Sigmoid colon (tissue), 7 donors: ENCODE measurements around the gene KAT2B. TPM values are rescaled to one million over a fixed set of nuclear protein-coding genes. Genes with fewer than 3 reads are reported as not detected.
"Not testable (repeated sequence)": the region's sequence is repeated elsewhere in the genome, so short reads cannot be mapped to it uniquely, and the experiment has no call there.

Source experiments
- DNase-seq: peaks from one replicate; pipeline ENCODE4 v3.0.0-alpha.2; 2019
- H3K27ac ChIP-seq, 4 donors: fragments of 200-600 bp; sonication (generic); one replicate each; pipeline ENCODE4 v1.5.1; 2016 to 2019; ENCODE audit warnings: mild to moderate bottlenecking in 1 of 4
- H3K27me3 ChIP-seq, 3 donors: fragments of 200-600 bp; sonication (generic); one replicate each; pipeline ENCODE4 v1.5.1; 2019; ENCODE audit warnings: mild to moderate bottlenecking in 1 of 3
- H3K36me3 ChIP-seq, 4 donors: fragments of 200-600 bp; sonication (generic); one replicate each; pipeline ENCODE4 v1.5.1; 2016 to 2019
- H3K4me1 ChIP-seq, 4 donors: fragments of 200-600 bp; sonication (generic); one replicate each; pipeline ENCODE4 v1.5.1; 2017 to 2019
- H3K4me3 ChIP-seq, 4 donors: fragments of 200-600 bp; sonication (generic); one replicate each; pipeline ENCODE4 v1.5.1; 2017 to 2019; ENCODE audit warnings: mild to moderate bottlenecking in 2 of 4, moderate library complexity in 1 of 4
- H3K9me3 ChIP-seq, 4 donors: fragments of 200-600 bp in 3 of 4; sonication (generic) in 3 of 4; one replicate each; pipeline versions ENCODE4 v1.5.1 to v1.6.1; 2013 to 2019
- CTCF ChIP-seq, 4 experiments: fragments of 450-650 bp in 3 of 4; fragments of 200-600 bp in 1 of 4; IDR thresholded peaks; one replicate each; pipeline ENCODE4 v1.5.1; 2016 to 2019; ENCODE audit warnings: antibody characterized with exemption in 4 of 4, mild to moderate bottlenecking in 3 of 4, moderate library complexity in 2 of 4
- EP300 ChIP-seq, 4 donors: sonication (generic); formaldehyde crosslinking; IDR thresholded peaks; one replicate each; pipeline ENCODE4 v1.6.1; 2017; ENCODE audit warnings: antibody characterized with exemption in 4 of 4
- POLR2A ChIP-seq, 2 donors: fragments of 450-650 bp; IDR thresholded peaks; one replicate each; pipeline ENCODE4 v1.6.1; 2016; ENCODE audit warnings: antibody characterized with exemption in 2 of 2, mild to moderate bottlenecking in 2 of 2, moderate library complexity in 2 of 2
- POLR2AphosphoS5 ChIP-seq, 4 donors: sonication (generic); formaldehyde crosslinking; IDR thresholded peaks; one replicate each; pipeline ENCODE4 v1.6.1; 2017; ENCODE audit warnings: antibody characterized with exemption in 4 of 4
- WGBS, 2 donors: extraction: QIAGEN DNeasy Blood & Tissue Kit; methylation state at CpG; one replicate each; pipeline ENCODE4 v1.1.7; 2013; 5-methylcytosine and 5-hydroxymethylcytosine counted together
- intact Hi-C: fragments of 100-400 bp; cut with DNase I; formaldehyde crosslinking; loops from one replicate; pipeline ENCODE4 v1.15.1; 2023
- polyA plus RNA-seq, 3 donors: library from polyadenylated mRNA; stranded (reverse); fragments of 200-250 nt; gene quantifications; one replicate each; pipeline ENCODE4 v1.2.3, GENCODE V29; 2013
- total RNA-seq, 4 donors: library from RNA; depleted of rRNA; stranded (reverse); fragments of >200 nt; gene quantifications; one replicate each; pipeline ENCODE4 v1.1.0, GENCODE V29; 2016
- donor health status: healthy with polysubstance abuse.
- donor health status: Bipolar disorder and iron deficiency.
- donor health status: healthy.

Gene KAT2B
- total and polyA plus RNA-seq, 7 donors: 10.8 to 49.2 (median 27.2) TPM

- Histone ChIP-seq H3K36me3 (no peaks in the 10 kb centered on the region), H3K27me3 (no peaks in the 10 kb centered on the region), H3K4me1 (no peaks in the 10 kb centered on the region), H3K4me3 (no peak overlapping the region), H3K27ac (no peak overlapping the region), H3K9me3 (no peaks in the 10 kb centered on the region)
- TF ChIP-seq POLR2AphosphoS5 (IDR thresholded peaks at IDR 0.05) (no peak), EP300 (IDR thresholded peaks at IDR 0.05) (no peak), CTCF (IDR thresholded peaks at IDR 0.05) (no peak), POLR2A (IDR thresholded peaks at IDR 0.05) (no peak)
- WGBS, 2 donors: 96 to 98% methylated on average over 20 of the region's 20 CpGs
- intact Hi-C loops: no loop called here
- DNase-seq: no peak
Observed at GRCh38 chr3:20007960-20008359, 32.3 kb upstream of the KAT2B start.

- WGBS, 2 donors: 72 to 73% methylated on average over 2 of the region's 2 CpGs
Observed at GRCh38 chr3:20008646-20009045, 31.6 kb upstream of the KAT2B start.

GRCh38 chr3:20012164-20012563 lies 28.1 kb upstream of the KAT2B start, which contains the start of gene PP2D1:
TSS of gene PP2D1 (minus strand) at chr3:20012264. CDS start at chr3:20012072, 192 bp downstream.
- no peak within 1 kb of the TSS for H3K27ac ChIP-seq
- intact Hi-C loops: no loop called here
- H3K27me3 ChIP-seq: no peaks in the 10 kb centered on the region
- no peak within 1 kb of the TSS for H3K4me3 ChIP-seq
- 95 to 97% methylated on average over 4 of the region's 4 CpGs for WGBS, 2 donors
- no peaks in the 10 kb centered on the region for H3K4me1 ChIP-seq
- H3K36me3 ChIP-seq: no peaks in the 10 kb centered on the region
- no peaks in the 10 kb centered on the region for H3K9me3 ChIP-seq
- TF ChIP-seq EP300 (IDR thresholded peaks at IDR 0.05) (no peak), POLR2AphosphoS5 (IDR thresholded peaks at IDR 0.05) (no peak), CTCF (IDR thresholded peaks at IDR 0.05) (no peak), POLR2A (IDR thresholded peaks at IDR 0.05) (no peak)
- DNase-seq: no peak

More at GRCh38 chr3:20008646-20009045, 31.6 kb upstream of the KAT2B start:
- Histone ChIP-seq H3K9me3 (no peaks in the 10 kb centered on the region), H3K27me3 (no peaks in the 10 kb centered on the region), H3K36me3 (no peaks in the 10 kb centered on the region), H3K27ac (no peak overlapping the region), H3K4me1 (no peaks in the 10 kb centered on the region), H3K4me3 (no peak overlapping the region)
- intact Hi-C loops: no loop called here
- no peak for DNase-seq
- no peak for TF ChIP-seq POLR2AphosphoS5 (IDR thresholded peaks at IDR 0.05)
- TF ChIP-seq CTCF (IDR thresholded peaks at IDR 0.05): no peak
- no peak for TF ChIP-seq EP300 (IDR thresholded peaks at IDR 0.05)
- TF ChIP-seq POLR2A (IDR thresholded peaks at IDR 0.05): no peak

GRCh38 chr3:20013396-20013795 lies 26.9 kb upstream of the KAT2B start:
- H3K27me3 ChIP-seq: no peaks in the 10 kb centered on the region
- H3K4me1 ChIP-seq: no peaks in the 10 kb centered on the region
- no peaks in the 10 kb centered on the region for H3K9me3 ChIP-seq
- intact Hi-C loops: no loop called here
- 89 to 90% methylated on average over 1 of the region's 1 CpG for WGBS, 2 donors
- no peaks in the 10 kb centered on the region for H3K36me3 ChIP-seq
- TF ChIP-seq CTCF (IDR thresholded peaks at IDR 0.05) (no peak), POLR2A (IDR thresholded peaks at IDR 0.05) (no peak), POLR2AphosphoS5 (IDR thresholded peaks at IDR 0.05) (no peak), EP300 (IDR thresholded peaks at IDR 0.05) (no peak)
- H3K27ac ChIP-seq: no peak overlapping the region
- DNase-seq: no peak
- no peak overlapping the region for H3K4me3 ChIP-seq

GRCh38 chr3:20015525-20015924 lies 24.7 kb upstream of the KAT2B start:
- TF ChIP-seq POLR2AphosphoS5 (IDR thresholded peaks at IDR 0.05) (no peak), POLR2A (IDR thresholded peaks at IDR 0.05) (no peak), EP300 (IDR thresholded peaks at IDR 0.05) (no peak), CTCF (IDR thresholded peaks at IDR 0.05) (no peak)
- intact Hi-C loops: no loop called here

GRCh38 chr3:20016076-20016475 lies 24.2 kb upstream of the KAT2B start:
- H3K9me3 ChIP-seq, H3K4me1 ChIP-seq, intact Hi-C loops, DNase-seq, H3K27me3 ChIP-seq, H3K27ac ChIP-seq, H3K4me3 ChIP-seq, H3K36me3 ChIP-seq: not testable (repeated sequence)
- WGBS, 2 donors: 93 to 94% methylated on average over 3 of the region's 3 CpGs

More at GRCh38 chr3:20015525-20015924, 24.7 kb upstream of the KAT2B start:
- Histone ChIP-seq H3K27me3 (no peaks in the 10 kb centered on the region), H3K9me3 (no peaks in the 10 kb centered on the region), H3K4me1 (no peaks in the 10 kb centered on the region), H3K27ac (no peak overlapping the region), H3K4me3 (no peak overlapping the region), H3K36me3 (no peaks in the 10 kb centered on the region)
- DNase-seq: no peak
- WGBS, 2 donors: 98 to 100% methylated on average over 1 of the region's 1 CpG
